Measurements from ENCODE around the gene NELL1. TPM values are rescaled to one million over a fixed set of nuclear protein-coding genes. Genes with fewer than 3 reads are reported as not detected.

Gene NELL1
- total and polyA plus RNA-seq, 10 donors, result 0.20 TPM; not detected in 9

DNA sequence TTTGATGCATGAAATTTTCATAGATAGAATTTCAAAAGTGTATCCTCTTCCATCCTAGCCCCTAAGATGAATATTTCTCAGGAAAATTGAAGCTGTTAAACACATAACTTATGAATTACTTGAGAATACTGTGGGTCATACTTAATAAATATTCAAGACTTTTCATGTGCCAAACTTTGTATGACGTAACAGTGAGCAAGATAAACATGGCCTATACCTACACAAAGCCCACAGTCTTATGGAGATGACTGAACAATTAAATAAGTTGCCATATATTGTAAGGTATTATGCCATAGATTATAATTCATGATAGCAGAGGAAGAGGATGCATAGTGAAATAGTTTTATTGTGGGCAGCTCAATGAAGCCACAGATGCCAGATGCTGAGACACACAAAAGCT is 902.8 kb downstream of the NELL1 start:
- Histone ChIP-seq H3K27me3 (replicated peaks in 1 of 7) (no peaks in the 10 kb centered on the region), H3K27ac (no peak overlapping the region), H3K4me3 (no peak overlapping the region), H3K4me1 (no peaks in the 10 kb centered on the region), H3K36me3 (no peaks in the 10 kb centered on the region), H3K9me3 (no peaks in the 10 kb centered on the region)
- intact Hi-C loops (cut with DNase I; ENCODE audit: low total_unique reads), result no loop called here
- TF ChIP-seq, protein P1, sequence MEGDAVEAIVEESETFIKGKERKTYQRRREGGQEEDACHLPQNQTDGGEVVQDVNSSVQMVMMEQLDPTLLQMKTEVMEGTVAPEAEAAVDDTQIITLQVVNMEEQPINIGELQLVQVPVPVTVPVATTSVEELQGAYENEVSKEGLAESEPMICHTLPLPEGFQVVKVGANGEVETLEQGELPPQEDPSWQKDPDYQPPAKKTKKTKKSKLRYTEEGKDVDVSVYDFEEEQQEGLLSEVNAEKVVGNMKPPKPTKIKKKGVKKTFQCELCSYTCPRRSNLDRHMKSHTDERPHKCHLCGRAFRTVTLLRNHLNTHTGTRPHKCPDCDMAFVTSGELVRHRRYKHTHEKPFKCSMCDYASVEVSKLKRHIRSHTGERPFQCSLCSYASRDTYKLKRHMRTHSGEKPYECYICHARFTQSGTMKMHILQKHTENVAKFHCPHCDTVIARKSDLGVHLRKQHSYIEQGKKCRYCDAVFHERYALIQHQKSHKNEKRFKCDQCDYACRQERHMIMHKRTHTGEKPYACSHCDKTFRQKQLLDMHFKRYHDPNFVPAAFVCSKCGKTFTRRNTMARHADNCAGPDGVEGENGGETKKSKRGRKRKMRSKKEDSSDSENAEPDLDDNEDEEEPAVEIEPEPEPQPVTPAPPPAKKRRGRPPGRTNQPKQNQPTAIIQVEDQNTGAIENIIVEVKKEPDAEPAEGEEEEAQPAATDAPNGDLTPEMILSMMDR (IDR thresholded peaks at IDR 0.05 in 8 of 11, conservative IDR thresholded peaks at IDR 0.05 in 3 of 11), result no peak
- TF ChIP-seq POLR2AphosphoS5 (IDR thresholded peaks at IDR 0.05), result no peak
- no peak for TF ChIP-seq POLR2A (IDR thresholded peaks at IDR 0.05)
- no peak for DNase-seq
- WGBS, 5 donors, result 70 to 87% (median 75%) methylated on average over 1 of the region's 1 CpG

DNA sequence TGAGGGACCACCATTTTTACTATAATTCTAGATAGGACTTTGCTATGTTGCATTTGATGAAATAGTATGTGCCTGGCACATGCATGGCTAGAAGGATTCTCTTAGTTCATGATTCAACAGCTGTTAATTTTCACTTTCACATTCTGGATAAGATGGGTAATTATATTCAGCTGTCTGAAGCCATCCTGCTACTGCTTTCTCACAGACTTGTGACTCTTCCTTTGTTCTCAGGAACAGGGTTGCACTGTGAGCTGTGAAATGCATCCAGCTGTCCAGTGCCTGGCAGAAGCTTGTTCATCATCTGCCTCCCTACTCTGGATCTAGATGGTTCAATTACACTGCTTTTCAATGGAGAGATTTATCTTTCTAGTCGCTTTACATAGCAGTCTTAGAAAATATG is 913.4 kb downstream of the NELL1 start:
- Histone ChIP-seq H3K27ac (no peak overlapping the region), H3K4me1 (no peaks in the 10 kb centered on the region), H3K9me3 (no peaks in the 10 kb centered on the region), H3K27me3 (replicated peaks in 1 of 7) (no peaks in the 10 kb centered on the region), H3K36me3 (no peaks in the 10 kb centered on the region), H3K4me3 (no peak overlapping the region)
- DNase-seq, result no peak
- 78 to 91% (median 91%) methylated on average over 1 of the region's 1 CpG for WGBS, 5 donors
- no peak for TF ChIP-seq POLR2A (IDR thresholded peaks at IDR 0.05)
- TF ChIP-seq POLR2AphosphoS5 (IDR thresholded peaks at IDR 0.05), result no peak
- TF ChIP-seq, protein P1 (IDR thresholded peaks at IDR 0.05 in 8 of 11, conservative IDR thresholded peaks at IDR 0.05 in 3 of 11), result no peak
- intact Hi-C loops (cut with DNase I; ENCODE audit: low total_unique reads), result no loop called here

DNA sequence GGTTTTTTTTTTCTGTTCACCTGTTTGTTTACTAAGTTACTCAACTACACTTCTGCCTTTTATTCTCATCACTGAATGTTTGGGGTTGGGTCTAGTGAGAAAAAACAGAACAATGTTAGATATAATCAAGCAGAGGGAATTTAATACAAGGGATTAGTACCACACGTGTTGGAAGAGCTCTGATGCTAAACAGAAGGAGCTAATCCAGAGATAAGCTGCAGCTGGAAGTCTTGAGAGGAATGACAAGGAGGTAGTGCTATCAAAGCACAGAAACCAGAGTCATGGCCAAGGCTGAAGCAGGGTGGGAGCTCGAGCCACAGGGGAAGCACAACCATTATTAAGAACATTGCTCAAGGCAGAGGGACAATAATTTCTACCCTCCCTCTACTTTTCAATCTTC is 919.4 kb downstream of the NELL1 start:
- TF ChIP-seq POLR2AphosphoS5 (IDR thresholded peaks at IDR 0.05), result no peak
- 39 to 62% (median 50%) methylated on average over 2 of the region's 2 CpGs for WGBS, 5 donors
- H3K27ac ChIP-seq, result no peak overlapping the region

DNA sequence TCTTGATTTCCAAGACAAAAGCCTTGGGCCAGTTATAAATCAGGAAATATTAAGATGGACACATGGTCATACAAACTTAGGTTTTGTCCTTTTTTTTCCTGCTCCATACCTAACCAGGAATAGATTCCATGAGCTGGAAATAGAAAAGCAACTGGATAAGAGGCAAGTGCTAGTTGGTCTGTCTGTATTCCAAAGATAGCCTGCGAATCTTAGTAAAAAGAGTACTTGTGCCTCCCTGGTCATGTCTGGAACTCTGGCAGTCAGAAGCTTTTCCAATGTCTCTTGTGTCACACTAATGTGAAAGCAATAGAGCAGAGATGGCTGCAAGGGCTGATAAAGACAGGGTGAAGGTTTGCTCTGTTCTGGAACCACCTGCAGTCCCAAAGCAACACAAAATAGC is 933.3 kb downstream of the NELL1 start:
- H3K27me3 ChIP-seq (replicated peaks in 1 of 7), result no peaks in the 10 kb centered on the region
- 68 to 92% (median 82%) methylated on average over 1 of the region's 1 CpG for WGBS, 5 donors
- peaks cover 0 to 4% (median 0%) of the 10 kb centered on the region in 8 donors for H3K9me3 ChIP-seq
- TF ChIP-seq, protein P1 (IDR thresholded peaks at IDR 0.05 in 8 of 11, conservative IDR thresholded peaks at IDR 0.05 in 3 of 11), result no peak
- TF ChIP-seq POLR2A (IDR thresholded peaks at IDR 0.05) (no peak), POLR2AphosphoS5 (IDR thresholded peaks at IDR 0.05) (no peak)
- no peak overlapping the region for H3K27ac ChIP-seq
- no peak for DNase-seq
- no peaks in the 10 kb centered on the region for H3K36me3 ChIP-seq
- no peak overlapping the region for H3K4me3 ChIP-seq
- intact Hi-C loops (cut with DNase I; ENCODE audit: low total_unique reads), result no loop called here
- H3K4me1 ChIP-seq, result no peaks in the 10 kb centered on the region

More for the DNA sequence above, 919.4 kb downstream of the NELL1 start:
- intact Hi-C loops (cut with DNase I; ENCODE audit: low total_unique reads), result no loop called here
- no peak for DNase-seq
- Histone ChIP-seq H3K27me3 (replicated peaks in 1 of 7) (no peaks in the 10 kb centered on the region), H3K4me3 (no peak overlapping the region), H3K9me3 (peaks cover 0 to 2% (median 0%) of the 10 kb centered on the region in 8 donors), H3K36me3 (no peaks in the 10 kb centered on the region), H3K4me1 (no peaks in the 10 kb centered on the region)

DNA sequence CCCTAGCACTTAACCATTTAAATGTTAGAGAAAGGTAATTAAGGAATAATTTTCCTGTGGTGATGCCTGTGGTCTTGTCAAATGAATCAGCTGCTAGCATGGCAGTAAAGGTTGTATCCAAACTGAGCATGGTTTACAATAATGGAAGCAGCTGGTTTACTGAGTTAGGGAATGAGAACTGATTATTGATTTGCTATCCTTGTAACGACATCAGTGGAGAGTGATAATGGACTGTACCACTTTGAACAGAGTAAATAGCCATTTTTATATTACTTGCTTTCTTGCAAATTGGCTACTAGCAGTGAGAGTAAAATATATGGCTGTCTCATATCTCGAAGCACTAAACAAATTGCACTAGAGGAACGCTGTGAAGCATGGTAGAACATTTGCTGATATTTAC is 934.5 kb downstream of the NELL1 start:
- TF ChIP-seq POLR2AphosphoS5 (IDR thresholded peaks at IDR 0.05), result no peak
- TF ChIP-seq, protein P1 (IDR thresholded peaks at IDR 0.05 in 8 of 11, conservative IDR thresholded peaks at IDR 0.05 in 3 of 11), result no peak
- no peak for TF ChIP-seq POLR2A (IDR thresholded peaks at IDR 0.05)
- H3K4me3 ChIP-seq, result no peak overlapping the region
- H3K36me3 ChIP-seq, result no peaks in the 10 kb centered on the region
- H3K27ac ChIP-seq, result no peak overlapping the region
- intact Hi-C loops (cut with DNase I; ENCODE audit: low total_unique reads), result no loop called here
- no peaks in the 10 kb centered on the region for H3K4me1 ChIP-seq
- WGBS, 5 donors, result 65 to 77% (median 69%) methylated on average over 3 of the region's 3 CpGs
- no peak for DNase-seq
- no peaks in the 10 kb centered on the region for H3K27me3 ChIP-seq (replicated peaks in 1 of 7)
- peaks cover 0 to 5% (median 0%) of the 10 kb centered on the region in 8 donors for H3K9me3 ChIP-seq

Data from spleen (tissue), 11 donors.